ENCODE results near the gene RNF214. TPM values are rescaled to one million over a fixed set of nuclear protein-coding genes. Genes with fewer than 3 reads are reported as not detected.

The RNF214 gene
- total RNA-seq, 4 donors from 2014 or later, result 13.2 to 17.9 (median 13.9) TPM

- TF ChIP-seq CTCF (IDR thresholded peaks at IDR 0.05; ENCODE audit: low read depth), result no peak
These were observed 96.0 kb downstream of the RNF214 start for GRCh38 chr11:117328375-117329010.

- TF ChIP-seq CTCF (IDR thresholded peaks at IDR 0.05; ENCODE audit: low read depth), result no peak
These were observed 100.4 kb downstream of the RNF214 start for GRCh38 chr11:117332843-117333242.

DNA sequence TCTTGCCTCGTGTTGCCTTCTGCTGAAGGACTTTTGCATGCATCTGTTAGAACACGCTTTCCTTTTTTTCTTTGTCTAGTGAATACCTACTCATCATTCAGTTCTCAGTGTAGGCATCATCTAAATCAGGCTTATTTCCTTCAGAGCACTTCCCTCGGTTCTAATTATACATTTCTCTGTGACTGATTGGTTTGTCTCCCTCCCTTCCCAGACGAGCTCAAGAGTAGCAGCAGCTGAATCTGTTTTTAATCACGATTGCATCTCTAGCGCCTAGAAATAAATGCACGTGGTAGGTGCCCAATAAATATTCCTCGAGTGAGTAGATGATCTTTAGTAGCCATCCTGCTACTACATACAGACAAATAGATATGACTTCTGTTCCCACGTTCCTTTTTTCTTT, 101.4 kb downstream of the RNF214 start:
- TF ChIP-seq CTCF (IDR thresholded peaks at IDR 0.05; ENCODE audit: low read depth), result no peak

DNA sequence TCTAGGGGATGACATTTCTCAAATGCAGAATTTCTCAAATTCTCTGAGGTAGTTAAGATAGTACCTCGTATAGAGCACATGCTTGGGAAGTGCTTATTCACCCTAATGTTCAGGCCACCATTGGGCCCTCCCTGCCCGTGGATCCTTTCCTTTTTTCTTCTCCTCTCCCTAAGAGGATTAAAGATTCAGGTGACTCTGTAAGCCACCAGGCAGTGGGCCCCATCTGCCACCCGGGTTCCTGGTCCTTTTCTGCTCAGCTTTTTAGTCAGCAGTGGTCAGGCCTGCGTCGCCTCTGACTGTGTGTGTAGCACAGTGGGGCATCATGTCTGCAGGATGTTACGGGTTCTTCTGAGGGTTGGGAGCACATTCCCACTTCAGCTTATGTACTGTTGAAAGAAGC, 102.4 kb downstream of the RNF214 start:
- TF ChIP-seq CTCF (IDR thresholded peaks at IDR 0.05; ENCODE audit: low read depth), result no peak

DNA sequence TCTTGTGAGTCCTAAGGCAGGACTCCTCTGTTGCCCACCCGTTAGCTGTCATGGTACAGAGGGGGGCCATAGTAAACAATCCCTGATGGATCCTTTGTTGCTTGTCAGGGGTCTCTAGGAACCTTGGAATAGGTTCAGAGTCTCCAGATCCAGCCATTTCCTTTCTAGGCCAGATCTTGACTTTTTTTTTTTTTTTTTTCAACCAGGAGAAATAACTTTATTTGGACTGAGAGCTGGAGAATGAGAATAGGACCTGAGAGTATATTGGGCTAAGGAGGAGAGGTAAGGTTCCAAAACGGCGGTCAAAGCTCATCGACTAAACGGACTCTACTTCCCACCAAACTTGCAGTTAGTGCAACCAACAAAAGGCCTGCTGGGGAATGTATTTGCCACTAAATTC, 102.9 kb downstream of the RNF214 start:
- no peak for TF ChIP-seq CTCF (IDR thresholded peaks at IDR 0.05; ENCODE audit: low read depth)

Small RNA genes lying within 50 kb of the gene (small RNA-seq; reads per million reads assigned to genes)
- not detected for gene RF00564

Other genes starting within 250 kb of the RNF214 start
- gene SIK3, start 134.2 kb upstream of the RNF214 start, total RNA-seq, result 10 to 100 TPM; 27.7 to 44.8 (median 40.3) TPM
- gene PAFAH1B2, start 88.4 kb upstream of the RNF214 start, total RNA-seq, result 100 to 1,000 TPM in 1 of 4 donors, 10 to 100 TPM in 3; 69.7 to 119 (median 82.3) TPM
- gene SIDT2, start 53.9 kb upstream of the RNF214 start, total RNA-seq, result 100 to 1,000 TPM in 1 of 4 donors, 10 to 100 TPM in 3; 68.9 to 115 (median 90.3) TPM
- gene TAGLN, start 33.3 kb upstream of the RNF214 start, total RNA-seq, result 100 to 1,000 TPM; 240 to 872 (median 614) TPM
- 10 to 100 TPM; 26.2 to 91.0 (median 46.3) TPM for gene PCSK7, start 598 bp upstream of the RNF214 start, total RNA-seq
- gene BACE1-AS, start 58.7 kb downstream of the RNF214 start, total RNA-seq, result 10 to 100 TPM in 1 of 4 donors, 1 to 10 TPM in 3; 7.5 to 12.1 (median 8.0) TPM
- gene BACE1, start 83.6 kb downstream of the RNF214 start, total RNA-seq, result 10 to 100 TPM; 17.4 to 33.0 (median 22.9) TPM
- gene CEP164, start 95.2 kb downstream of the RNF214 start, total RNA-seq, result 10 to 100 TPM; 10.9 to 17.6 (median 14.6) TPM